Fibroblast of lung (primary cell): Measurements from ENCODE around the gene LAMA1.

Experiments used
- EZH2 ChIP-seq: IDR thresholded peaks from 2 replicates; pipeline ENCODE4 v1.5.1; 2012; ENCODE audit warnings: low read length, control low read depth, mild to moderate bottlenecking; ENCODE audit errors: missing control alignments
- TF ChIP-seq, protein P1 (sequence below), 2 donors: IDR thresholded peaks in 1 of 2; conservative IDR thresholded peaks in 1 of 2; 1 replicate in 1 of 2; 2 replicates in 1 of 2; pipeline ENCODE4 v1.5.1; 2011 to 2012; ENCODE audit warnings: low read length in 2 of 2, control low read depth in 1 of 2, inconsistent platforms in 1 of 2, low read depth in 1 of 2, mild to moderate bottlenecking in 1 of 2

DNA sequence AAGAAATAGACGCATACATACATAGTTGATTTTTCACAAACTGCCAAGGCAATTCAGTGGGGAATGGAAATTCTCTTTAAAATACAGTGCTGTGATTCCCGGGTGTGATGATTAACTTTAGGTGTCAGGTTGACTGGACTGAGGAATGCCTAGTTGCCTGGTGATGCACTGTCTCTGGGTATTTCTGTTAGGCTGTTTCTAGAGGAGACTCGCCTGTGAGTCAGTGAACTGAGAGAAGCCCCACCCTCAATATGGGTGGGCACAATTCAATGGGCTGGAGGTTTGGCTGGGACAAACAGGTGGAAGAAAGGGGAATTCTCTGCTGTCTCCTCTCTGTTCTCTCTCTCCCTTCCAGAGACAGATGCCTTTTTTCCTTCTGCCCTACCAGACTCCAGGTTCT, 200.5 kb downstream of the LAMA1 start:
- TF ChIP-seq, protein P1, sequence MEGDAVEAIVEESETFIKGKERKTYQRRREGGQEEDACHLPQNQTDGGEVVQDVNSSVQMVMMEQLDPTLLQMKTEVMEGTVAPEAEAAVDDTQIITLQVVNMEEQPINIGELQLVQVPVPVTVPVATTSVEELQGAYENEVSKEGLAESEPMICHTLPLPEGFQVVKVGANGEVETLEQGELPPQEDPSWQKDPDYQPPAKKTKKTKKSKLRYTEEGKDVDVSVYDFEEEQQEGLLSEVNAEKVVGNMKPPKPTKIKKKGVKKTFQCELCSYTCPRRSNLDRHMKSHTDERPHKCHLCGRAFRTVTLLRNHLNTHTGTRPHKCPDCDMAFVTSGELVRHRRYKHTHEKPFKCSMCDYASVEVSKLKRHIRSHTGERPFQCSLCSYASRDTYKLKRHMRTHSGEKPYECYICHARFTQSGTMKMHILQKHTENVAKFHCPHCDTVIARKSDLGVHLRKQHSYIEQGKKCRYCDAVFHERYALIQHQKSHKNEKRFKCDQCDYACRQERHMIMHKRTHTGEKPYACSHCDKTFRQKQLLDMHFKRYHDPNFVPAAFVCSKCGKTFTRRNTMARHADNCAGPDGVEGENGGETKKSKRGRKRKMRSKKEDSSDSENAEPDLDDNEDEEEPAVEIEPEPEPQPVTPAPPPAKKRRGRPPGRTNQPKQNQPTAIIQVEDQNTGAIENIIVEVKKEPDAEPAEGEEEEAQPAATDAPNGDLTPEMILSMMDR (conservative IDR thresholded peaks at IDR 0.05 in 1 of 2, IDR thresholded peaks at IDR 0.05 in 1 of 2; ENCODE audit: low read depth in 1 of 2, low read length in 2 of 2) = no peak
- TF ChIP-seq EZH2 = no peak
